HG03175 (cell line): Measurements from ENCODE around the gene CEP89.
"Not testable (repeated sequence)": the region's sequence is repeated elsewhere in the genome, so short reads cannot be mapped to it uniquely, and the experiment has no call there.

Experiments used
- ATAC-seq: cut with Tn5 transposase; IDR thresholded peaks from one replicate; pipeline ENCODE4 v1.9.1; 2021; ENCODE audit warnings: mild to moderate bottlenecking, moderate library complexity; ENCODE audit not compliant: unreplicated experiment

The CEP89 gene

GRCh38 chr19:32971715-32972540 lies at the start of gene CEP89, which contains the start of gene FAAP24:
Gene CEP89 (minus strand): TSS chr19:32971958. CDS start chr19:32971874, 84 bp downstream.
Gene FAAP24 (plus strand): TSS chr19:32972242. CDS start chr19:32973197, 955 bp downstream.
- ATAC-seq = peak; percentile 100

- not testable (repeated sequence) for ATAC-seq
These were observed 39.1 kb upstream of the CEP89 start for GRCh38 chr19:33010891-33011290.

- no peak for ATAC-seq
These were observed 37.0 kb upstream of the CEP89 start for GRCh38 chr19:33008738-33009137.

- no peak for ATAC-seq
These were observed 33.7 kb upstream of the CEP89 start for GRCh38 chr19:33005440-33005839.

- ATAC-seq = not testable (repeated sequence)
These were observed 31.8 kb upstream of the CEP89 start for GRCh38 chr19:33003424-33004024.

- not testable (repeated sequence) for ATAC-seq
These were observed 30.5 kb upstream of the CEP89 start for GRCh38 chr19:33002126-33002865.

GRCh38 chr19:33000910-33001309 lies 29.2 kb upstream of the CEP89 start:
- ATAC-seq = no peak

GRCh38 chr19:33000510-33000909 lies 28.8 kb upstream of the CEP89 start:
- no peak for ATAC-seq

- ATAC-seq = no peak
These were observed 27.0 kb upstream of the CEP89 start for GRCh38 chr19:32998722-32999121.

- no peak for ATAC-seq
These were observed 26.1 kb upstream of the CEP89 start for GRCh38 chr19:32997716-32998355.

- ATAC-seq = not testable (repeated sequence)
These were observed 25.3 kb upstream of the CEP89 start for GRCh38 chr19:32997061-32997464.

- not testable (repeated sequence) for ATAC-seq
These were observed 24.2 kb upstream of the CEP89 start for GRCh38 chr19:32995966-32996365.

- no peak for ATAC-seq
These were observed 17.0 kb upstream of the CEP89 start for GRCh38 chr19:32988724-32989123.

GRCh38 chr19:32988254-32988653 lies 16.5 kb upstream of the CEP89 start:
- ATAC-seq = not testable (repeated sequence)

- ATAC-seq = not testable (repeated sequence)
These were observed 10.7 kb upstream of the CEP89 start for GRCh38 chr19:32982488-32982887.

- ATAC-seq = not testable (repeated sequence)
These were observed 8.0 kb upstream of the CEP89 start for GRCh38 chr19:32979807-32980206.

GRCh38 chr19:32977813-32978212 lies 6.1 kb upstream of the CEP89 start:
- ATAC-seq = not testable (repeated sequence)

GRCh38 chr19:32977280-32977679 lies 5.5 kb upstream of the CEP89 start:
- no peak for ATAC-seq

GRCh38 chr19:32976223-32976805 lies 4.6 kb upstream of the CEP89 start:
- no peak for ATAC-seq

GRCh38 chr19:32971012-32971595 lies 654 bp downstream of the CEP89 start:
- no peak for ATAC-seq
